Measurements from ENCODE around the gene GFI1B.

DNA sequence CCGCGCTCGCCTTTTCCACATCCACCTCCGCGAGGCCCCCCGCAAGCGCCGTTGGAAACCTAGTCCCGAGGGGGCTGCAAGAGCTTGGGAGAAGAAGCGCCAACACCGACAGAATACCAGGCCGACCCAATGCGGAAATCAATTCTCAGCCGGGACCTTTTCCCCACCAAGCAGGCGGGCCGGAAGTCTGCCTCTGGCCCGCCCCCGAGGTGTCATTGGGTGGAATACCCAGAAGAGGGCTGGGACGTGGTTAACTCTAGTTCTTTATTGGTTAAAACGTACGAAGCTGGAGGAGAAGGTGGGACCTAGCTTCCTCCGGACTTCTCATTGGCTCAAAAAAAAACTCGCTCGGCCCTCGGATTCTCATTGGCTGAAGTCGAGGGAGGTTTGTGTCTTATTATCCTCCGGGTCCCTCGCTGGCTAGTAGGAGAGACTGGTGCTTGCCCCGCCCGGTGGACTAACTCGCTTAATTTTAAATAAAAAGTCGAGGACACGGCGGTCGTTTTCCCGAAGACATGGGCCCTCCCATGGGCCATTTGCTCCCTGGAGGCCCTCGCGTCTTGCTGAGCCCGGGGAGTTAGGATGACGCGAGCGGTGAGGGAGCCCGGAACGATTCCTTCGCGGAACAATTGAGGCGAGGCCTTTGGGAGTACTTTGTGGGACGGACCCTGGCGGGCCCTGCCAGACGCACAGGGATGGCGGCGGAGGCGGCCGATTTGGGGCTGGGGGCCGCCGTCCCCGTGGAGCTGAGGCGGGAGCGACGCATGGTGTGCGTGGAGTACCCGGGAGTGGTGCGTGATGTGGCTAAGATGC lies 52.0 kb downstream of the GFI1B start, which contains the start of gene GTF3C5:
- TF ChIP-seq POLR2A (IDR thresholded peaks at IDR 0.05) = peak in 1 of 2 donors; percentile 58
- TF ChIP-seq, protein P1, sequence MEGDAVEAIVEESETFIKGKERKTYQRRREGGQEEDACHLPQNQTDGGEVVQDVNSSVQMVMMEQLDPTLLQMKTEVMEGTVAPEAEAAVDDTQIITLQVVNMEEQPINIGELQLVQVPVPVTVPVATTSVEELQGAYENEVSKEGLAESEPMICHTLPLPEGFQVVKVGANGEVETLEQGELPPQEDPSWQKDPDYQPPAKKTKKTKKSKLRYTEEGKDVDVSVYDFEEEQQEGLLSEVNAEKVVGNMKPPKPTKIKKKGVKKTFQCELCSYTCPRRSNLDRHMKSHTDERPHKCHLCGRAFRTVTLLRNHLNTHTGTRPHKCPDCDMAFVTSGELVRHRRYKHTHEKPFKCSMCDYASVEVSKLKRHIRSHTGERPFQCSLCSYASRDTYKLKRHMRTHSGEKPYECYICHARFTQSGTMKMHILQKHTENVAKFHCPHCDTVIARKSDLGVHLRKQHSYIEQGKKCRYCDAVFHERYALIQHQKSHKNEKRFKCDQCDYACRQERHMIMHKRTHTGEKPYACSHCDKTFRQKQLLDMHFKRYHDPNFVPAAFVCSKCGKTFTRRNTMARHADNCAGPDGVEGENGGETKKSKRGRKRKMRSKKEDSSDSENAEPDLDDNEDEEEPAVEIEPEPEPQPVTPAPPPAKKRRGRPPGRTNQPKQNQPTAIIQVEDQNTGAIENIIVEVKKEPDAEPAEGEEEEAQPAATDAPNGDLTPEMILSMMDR (IDR thresholded peaks at IDR 0.05) = peak in 1 of 6 experiments; percentile 18

Data from thyroid gland (tissue), 4 donors.